Large intestine (tissue), 12 donors: Measurements from ENCODE around the gene FAM228A. TPM values are rescaled to one million over a fixed set of nuclear protein-coding genes. Genes with fewer than 3 reads are reported as not detected.
A peak's percentile ranks its signal among the peaks of the same experiment; 100 is the strongest.
"Not testable (repeated sequence)": the region's sequence is repeated elsewhere in the genome, so short reads cannot be mapped to it uniquely, and the experiment has no call there.

Source experiments
- DNase-seq, 2 donors: peaks; one replicate each; pipeline versions ENCODE4 v3.0.0 to v3.0.0-alpha.2; 2013
- H3K27ac ChIP-seq: one replicate; pipeline ENCODE4 v1.5.1; 2013; ENCODE audit warnings: low read length
- H3K27me3 ChIP-seq: 2 replicates; pipeline ENCODE4 v1.6.1; 2013; ENCODE audit warnings: low read length; ENCODE audit not compliant: control insufficient read depth, insufficient read depth
- H3K36me3 ChIP-seq: 2 replicates; pipeline ENCODE4 v1.6.1; 2013; ENCODE audit warnings: low read length; ENCODE audit not compliant: control insufficient read depth, insufficient read depth
- H3K4me1 ChIP-seq: one replicate; pipeline ENCODE4 v1.6.1; 2013; ENCODE audit warnings: low read length; ENCODE audit not compliant: control insufficient read depth, insufficient read depth
- H3K4me3 ChIP-seq: one replicate; pipeline ENCODE4 v1.5.1; 2013; ENCODE audit warnings: low read length
- H3K9me3 ChIP-seq: one replicate; pipeline ENCODE4 v1.6.1; 2013; ENCODE audit warnings: mild to moderate bottlenecking, low read depth, low read length, moderate library complexity; ENCODE audit not compliant: control insufficient read depth
- WGBS: methylation state at CpG from one replicate; pipeline ENCODE4 v1.1.5; 2013; ENCODE audit warnings: low lambda C conversion rate; ENCODE audit not compliant: insufficient coverage; 5-methylcytosine and 5-hydroxymethylcytosine counted together
- long read RNA-seq, 11 donors: transcript quantifications; one replicate each; lab custom pipeline, GENCODE V29; 2026
- polyA plus RNA-seq: library from polyadenylated mRNA; unstranded; fragments of 120-200 nt; gene quantifications from one replicate; pipeline ENCODE4 v1.2.1, GENCODE V29; 2013

The FAM228A gene
- polyA plus RNA-seq = 0.12 TPM
- long read RNA-seq, donor 1 = 0 reads
- long read RNA-seq, donor 2, partial matches to known transcripts = 0 of 1 reads
- long read RNA-seq, donor 2, other reads (novel, unspliced or antisense) = 0 of 1 reads
- long read RNA-seq, donor 3 = 0 reads
- long read RNA-seq, donor 4 = 0 reads
- long read RNA-seq, donor 5 = 0 reads
- long read RNA-seq, donor 6, partial matches to known transcripts = 0 of 1 reads
- long read RNA-seq, donor 6, other reads (novel, unspliced or antisense) = 0 of 1 reads
- long read RNA-seq, donor 7 = 0 reads
- long read RNA-seq, donor 8 = 0 reads
- long read RNA-seq, donor 9 = 0 reads
- long read RNA-seq, donor 10 = 0 reads
- long read RNA-seq, donor 11 = 0 reads

- H3K27ac ChIP-seq = no peak within 1 kb of the TSS
- no peaks in the 10 kb centered on the region for H3K36me3 ChIP-seq
- no peak within 1 kb of the TSS for H3K4me3 ChIP-seq
- peaks cover 4% of the 10 kb centered on the region for H3K27me3 ChIP-seq
- DNase-seq = no peak
- no peaks in the 10 kb centered on the region for H3K4me1 ChIP-seq
- H3K9me3 ChIP-seq = peaks cover 8% of the 10 kb centered on the region
- no CpG with 5 or more reads among the region's 46 CpGs for WGBS
Observed at GRCh38 chr2:24174851-24175277, at the start of gene FAM228A. TSS of gene FAM228A (plus strand) at chr2:24175053. CDS start at chr2:24175481, 428 bp downstream.

- no peak for DNase-seq
Observed at GRCh38 chr2:24125956-24126355, 48.9 kb upstream of the FAM228A start.

DNA sequence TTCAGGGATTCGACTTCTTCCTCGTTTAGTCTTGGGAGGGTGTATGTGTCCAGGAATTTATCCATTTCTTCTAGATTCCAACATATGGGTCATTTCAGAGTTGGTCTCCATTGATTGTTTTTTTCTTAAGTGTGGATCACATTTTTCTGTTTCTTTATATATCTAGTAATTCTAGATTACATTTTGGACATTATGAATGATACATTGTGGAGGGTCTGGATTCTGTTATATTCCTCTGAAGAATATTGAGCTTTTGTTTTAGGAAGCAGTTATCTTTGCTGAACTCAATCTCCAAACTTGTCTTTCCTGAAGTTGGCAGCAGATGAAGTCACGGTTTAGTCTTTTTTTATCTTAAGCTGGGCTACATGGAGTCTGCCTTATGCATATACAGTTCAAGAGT is 42.3 kb upstream of the FAM228A start:
- H3K4me1 ChIP-seq = no peaks in the 10 kb centered on the region
- 100% methylated on average over 2 of the region's 3 CpGs for WGBS
- H3K27me3 ChIP-seq = no peaks in the 10 kb centered on the region
- no peak overlapping the region for H3K27ac ChIP-seq
- no peak overlapping the region for H3K4me3 ChIP-seq
- peaks cover 8% of the 10 kb centered on the region for H3K9me3 ChIP-seq
- no peaks in the 10 kb centered on the region for H3K36me3 ChIP-seq
- DNase-seq = no peak

More at GRCh38 chr2:24125956-24126355, 48.9 kb upstream of the FAM228A start:
- H3K36me3 ChIP-seq = no peaks in the 10 kb centered on the region
- H3K4me1 ChIP-seq = no peaks in the 10 kb centered on the region
- no CpG with 5 or more reads among the region's 1 CpG for WGBS
- no peaks in the 10 kb centered on the region for H3K27me3 ChIP-seq
- H3K4me3 ChIP-seq = no peak overlapping the region
- H3K9me3 ChIP-seq = no peaks in the 10 kb centered on the region
- H3K27ac ChIP-seq = no peak overlapping the region

GRCh38 chr2:24140305-24140704 is 34.5 kb upstream of the FAM228A start:
- not testable (repeated sequence) for H3K36me3 ChIP-seq, H3K4me3 ChIP-seq, H3K27ac ChIP-seq, H3K9me3 ChIP-seq, H3K4me1 ChIP-seq, DNase-seq, H3K27me3 ChIP-seq
- no CpG with 5 or more reads among the region's 5 CpGs for WGBS

DNA sequence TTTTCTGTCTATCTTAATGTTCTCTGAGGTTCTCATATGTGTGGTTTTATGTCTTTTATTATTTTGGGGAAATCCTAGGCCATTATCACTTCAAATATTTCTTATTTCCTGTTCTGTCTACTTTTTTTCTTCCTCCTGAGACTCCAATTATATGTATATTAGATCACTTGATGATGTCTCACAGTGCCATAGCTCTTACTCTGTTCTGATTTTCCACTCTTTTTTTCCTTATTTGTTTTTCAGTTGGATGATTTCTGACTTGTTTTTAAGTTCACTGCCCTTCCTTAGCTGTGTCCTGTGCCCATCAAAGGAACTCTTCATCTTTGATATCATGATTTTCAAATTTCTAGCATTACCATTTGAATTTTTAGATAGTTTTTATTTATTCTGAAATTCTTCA is 27.5 kb upstream of the FAM228A start:
- Histone ChIP-seq H3K36me3 (peaks cover 8% of the 10 kb centered on the region), H3K27ac (no peak overlapping the region), H3K4me3 (no peak overlapping the region), H3K27me3 (no peaks in the 10 kb centered on the region), H3K4me1 (peaks cover 2% of the 10 kb centered on the region), H3K9me3 (peaks cover 11% of the 10 kb centered on the region)
- DNase-seq = no peak

DNA sequence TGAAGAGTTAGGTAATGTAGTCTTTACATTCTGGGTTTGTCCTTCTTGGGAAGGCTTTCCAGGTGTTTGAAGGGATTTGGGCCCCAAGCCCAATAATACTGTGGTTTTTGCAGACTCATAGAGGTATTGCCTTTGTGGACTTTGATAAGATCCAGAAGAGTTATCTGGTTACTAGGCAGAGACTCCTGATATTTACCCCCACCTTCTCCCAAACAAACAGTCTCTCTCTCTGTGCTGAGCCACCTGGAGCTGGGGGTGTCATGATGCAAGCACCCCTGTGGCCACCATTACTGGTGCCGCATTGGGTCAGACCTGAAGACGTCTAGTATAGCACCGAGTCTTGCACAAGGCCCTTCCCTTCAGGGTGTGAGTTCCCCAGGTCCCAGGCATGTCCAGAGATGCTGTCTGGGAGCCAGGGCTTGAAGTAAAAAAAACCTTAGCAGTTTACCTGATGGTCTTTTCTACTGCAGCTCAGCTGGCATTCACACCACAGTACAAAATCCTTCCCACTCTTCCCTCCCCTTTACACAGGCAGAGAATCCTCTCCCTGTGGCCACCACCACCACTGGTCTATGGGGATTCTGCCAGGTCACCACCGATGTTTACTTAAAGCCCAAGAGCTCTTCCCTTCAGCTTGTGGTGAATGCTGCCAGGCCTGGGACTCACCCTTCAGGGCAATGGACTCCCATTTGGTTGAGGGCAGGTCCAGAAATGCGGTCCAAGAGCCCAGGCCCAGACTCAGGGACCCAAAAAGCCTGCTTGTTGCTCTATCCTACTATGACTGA is 22.2 kb upstream of the FAM228A start:
- Histone ChIP-seq H3K27me3 (no peaks in the 10 kb centered on the region), H3K36me3 (peaks cover 2% of the 10 kb centered on the region), H3K4me1 (peaks cover 14% of the 10 kb centered on the region), H3K4me3 (no peak overlapping the region), H3K27ac (no peak overlapping the region), H3K9me3 (peaks cover 4% of the 10 kb centered on the region)
- WGBS = no CpG with 5 or more reads among the region's 5 CpGs
- peak in 1 of 2 donors; percentile 38 for DNase-seq

GRCh38 chr2:24153478-24153877 is 21.4 kb upstream of the FAM228A start:
- H3K9me3 ChIP-seq = no peaks in the 10 kb centered on the region
- H3K27ac ChIP-seq = no peak overlapping the region
- peak; percentile 42 to 69 for DNase-seq
- no CpG with 5 or more reads among the region's 4 CpGs for WGBS
- H3K27me3 ChIP-seq = no peaks in the 10 kb centered on the region
- peaks cover 14% of the 10 kb centered on the region for H3K4me1 ChIP-seq
- no peak overlapping the region for H3K4me3 ChIP-seq
- H3K36me3 ChIP-seq = peaks cover 2% of the 10 kb centered on the region

DNA sequence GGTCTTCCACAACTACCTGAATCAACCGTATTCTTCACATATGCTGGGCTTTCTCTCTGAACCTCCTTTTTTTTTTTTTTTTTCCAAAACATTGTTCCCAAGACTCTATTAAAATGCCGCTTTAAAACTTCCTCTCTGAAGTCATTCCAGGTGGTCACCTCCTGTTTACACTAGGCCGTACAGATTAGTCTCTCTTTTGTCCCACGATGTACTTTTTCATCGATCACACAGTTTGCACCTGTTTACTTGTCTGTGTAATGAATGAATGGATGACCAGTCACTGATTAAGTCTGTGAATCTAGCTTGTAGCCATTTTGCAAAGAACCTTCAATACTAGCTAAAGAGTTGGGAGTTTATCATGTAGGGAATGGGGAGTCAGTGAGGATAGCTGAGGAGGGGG is 16.7 kb upstream of the FAM228A start:
- no peaks in the 10 kb centered on the region for H3K36me3 ChIP-seq

DNA sequence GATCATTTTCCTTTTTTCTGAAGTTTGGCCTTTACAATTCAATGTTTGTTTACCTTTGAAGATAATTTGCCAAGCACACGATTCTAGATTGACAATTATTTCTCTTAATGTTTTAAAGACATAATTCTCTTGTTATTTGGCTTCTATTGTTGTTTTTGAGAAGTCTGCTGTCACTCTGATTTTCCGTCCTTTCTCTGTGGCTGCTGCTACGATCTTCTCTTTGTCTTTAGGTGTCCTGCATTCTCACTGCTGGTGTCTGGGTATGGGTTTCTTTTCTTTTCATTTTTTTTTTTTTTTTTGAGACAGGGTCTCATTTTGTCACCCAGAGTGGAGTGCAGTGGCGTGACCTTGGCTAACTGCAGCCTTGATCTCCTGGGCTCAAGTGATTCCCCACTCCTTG is 15.1 kb upstream of the FAM228A start:
- H3K27ac ChIP-seq = no peak overlapping the region
- H3K4me1 ChIP-seq = no peaks in the 10 kb centered on the region
- 73% methylated on average over 2 of the region's 4 CpGs for WGBS
- DNase-seq = no peak
- no peaks in the 10 kb centered on the region for H3K9me3 ChIP-seq
- no peak overlapping the region for H3K4me3 ChIP-seq
- no peaks in the 10 kb centered on the region for H3K36me3 ChIP-seq
- no peaks in the 10 kb centered on the region for H3K27me3 ChIP-seq

More for the DNA sequence above, 16.7 kb upstream of the FAM228A start:
- 60% methylated on average over 1 of the region's 5 CpGs for WGBS
- Histone ChIP-seq H3K9me3 (no peaks in the 10 kb centered on the region), H3K4me1 (peaks cover 6% of the 10 kb centered on the region), H3K27me3 (no peaks in the 10 kb centered on the region), H3K4me3 (no peak overlapping the region), H3K27ac (no peak overlapping the region)
- DNase-seq = no peak

DNA sequence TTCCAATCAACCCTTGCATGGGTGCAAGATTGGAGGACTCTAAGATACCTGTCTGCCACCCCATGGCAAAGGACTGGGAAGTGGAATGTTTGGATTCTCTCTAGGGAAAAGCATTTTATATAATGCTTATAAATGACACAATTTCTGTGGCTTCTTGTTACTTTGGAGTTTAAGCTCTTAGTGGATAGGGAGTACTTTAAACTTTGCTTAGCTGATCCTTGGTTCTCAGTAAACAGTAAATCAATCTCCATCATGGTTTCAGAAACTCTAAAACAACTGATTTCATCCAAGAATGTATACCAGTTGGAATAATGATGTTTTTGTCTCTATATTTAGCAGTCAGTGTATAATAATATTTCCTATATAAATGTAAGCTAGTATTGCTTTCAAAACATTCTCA is 14.1 kb upstream of the FAM228A start:
- Histone ChIP-seq H3K27me3 (no peaks in the 10 kb centered on the region), H3K36me3 (no peaks in the 10 kb centered on the region), H3K9me3 (no peaks in the 10 kb centered on the region), H3K4me3 (no peak overlapping the region), H3K27ac (no peak overlapping the region), H3K4me1 (no peaks in the 10 kb centered on the region)
- no peak for DNase-seq
